ENCODE results near the gene MXRA8. TPM values are rescaled to one million over a fixed set of nuclear protein-coding genes. Genes with fewer than 3 reads are reported as not detected.
"Not testable (repeated sequence)": the region's sequence is repeated elsewhere in the genome, so short reads cannot be mapped to it uniquely, and the experiment has no call there.

The MXRA8 gene
- total RNA-seq, 1 donor: 735 TPM

- peaks cover 18% of the 10 kb centered on the region for H3K4me1 ChIP-seq (ENCODE audit: insufficient read depth, low read length)
- H3K27ac ChIP-seq (ENCODE audit: low read depth, low read length): peak overlapping the region; percentile 76
- TF ChIP-seq CTCF (IDR thresholded peaks at IDR 0.05; ENCODE audit: extremely low read depth, low read depth, low read length): no peak
- peaks cover 70% of the 10 kb centered on the region for H3K79me2 ChIP-seq (ENCODE audit: insufficient read depth, low read length)
- H3K4me2 ChIP-seq (ENCODE audit: insufficient read depth, low read length): peak overlapping the region; percentile 92
- peak; percentile 86 for DNase-seq (ENCODE audit: insufficient read length, low spot score, missing footprints)
- H3K36me3 ChIP-seq (ENCODE audit: insufficient read depth, low read length): peaks cover 37% of the 10 kb centered on the region
- H2AFZ ChIP-seq (ENCODE audit: low read length): peak overlapping the region; percentile 88
- peaks cover 27% of the 10 kb centered on the region for H4K20me1 ChIP-seq (ENCODE audit: insufficient read depth, low read length)
- peak overlapping the region; percentile 98 for H3K4me3 ChIP-seq (ENCODE audit: insufficient read depth, low read length)
- H3K27me3 ChIP-seq (ENCODE audit: insufficient read depth, low read length): no peaks in the 10 kb centered on the region
- no peaks in the 10 kb centered on the region for H3K9me3 ChIP-seq (ENCODE audit: low read depth, low read length)
These were observed 47.9 kb upstream of the MXRA8 start for GRCh38 chr1:1406101-1406820.

- H3K79me2 ChIP-seq (ENCODE audit: insufficient read depth, low read length): peaks cover 84% of the 10 kb centered on the region
- no peak overlapping the region for H3K4me3 ChIP-seq (ENCODE audit: insufficient read depth, low read length)
- no peak for TF ChIP-seq CTCF (IDR thresholded peaks at IDR 0.05; ENCODE audit: extremely low read depth, low read depth, low read length)
- no peaks in the 10 kb centered on the region for H3K9me3 ChIP-seq (ENCODE audit: low read depth, low read length)
- no peaks in the 10 kb centered on the region for H3K27me3 ChIP-seq (ENCODE audit: insufficient read depth, low read length)
- H2AFZ ChIP-seq (ENCODE audit: low read length): no peak overlapping the region
- H3K27ac ChIP-seq (ENCODE audit: low read depth, low read length): no peak overlapping the region
- H3K4me1 ChIP-seq (ENCODE audit: insufficient read depth, low read length): peaks cover 31% of the 10 kb centered on the region
- H3K4me2 ChIP-seq (ENCODE audit: insufficient read depth, low read length): no peak overlapping the region
- peak; percentile 49 for DNase-seq (ENCODE audit: insufficient read length, low spot score, missing footprints)
- peaks cover 36% of the 10 kb centered on the region for H4K20me1 ChIP-seq (ENCODE audit: insufficient read depth, low read length)
- H3K36me3 ChIP-seq (ENCODE audit: insufficient read depth, low read length): peaks cover 46% of the 10 kb centered on the region
These were observed 45.3 kb upstream of the MXRA8 start for GRCh38 chr1:1403653-1404052.

GRCh38 chr1:1402901-1403392, 44.6 kb upstream of the MXRA8 start:
- Histone ChIP-seq H3K79me2 (ENCODE audit: insufficient read depth, low read length) (peaks cover 84% of the 10 kb centered on the region), H4K20me1 (ENCODE audit: insufficient read depth, low read length) (peaks cover 36% of the 10 kb centered on the region), H3K36me3 (ENCODE audit: insufficient read depth, low read length) (peaks cover 48% of the 10 kb centered on the region), H3K4me1 (ENCODE audit: insufficient read depth, low read length) (peaks cover 26% of the 10 kb centered on the region)
- DNase-seq (ENCODE audit: insufficient read length, low spot score, missing footprints); H3K27me3 ChIP-seq (ENCODE audit: insufficient read depth, low read length); H3K4me2 ChIP-seq (ENCODE audit: insufficient read depth, low read length); H3K4me3 ChIP-seq (ENCODE audit: insufficient read depth, low read length); H3K9me3 ChIP-seq (ENCODE audit: low read depth, low read length); H3K27ac ChIP-seq (ENCODE audit: low read depth, low read length); H2AFZ ChIP-seq (ENCODE audit: low read length): not testable (repeated sequence)

- H3K79me2 ChIP-seq (ENCODE audit: insufficient read depth, low read length): peaks cover 84% of the 10 kb centered on the region
- H3K4me3 ChIP-seq (ENCODE audit: insufficient read depth, low read length): no peak overlapping the region
- peak overlapping the region; percentile 54 for H3K27ac ChIP-seq (ENCODE audit: low read depth, low read length)
- peak; percentile 97 for DNase-seq (ENCODE audit: insufficient read length, low spot score, missing footprints)
- peak; percentile 89 for TF ChIP-seq CTCF (IDR thresholded peaks at IDR 0.05; ENCODE audit: extremely low read depth, low read depth, low read length)
- H3K9me3 ChIP-seq (ENCODE audit: low read depth, low read length): no peaks in the 10 kb centered on the region
- H4K20me1 ChIP-seq (ENCODE audit: insufficient read depth, low read length): peaks cover 29% of the 10 kb centered on the region
- H3K4me2 ChIP-seq (ENCODE audit: insufficient read depth, low read length): no peak overlapping the region
- peaks cover 30% of the 10 kb centered on the region for H3K4me1 ChIP-seq (ENCODE audit: insufficient read depth, low read length)
- peaks cover 55% of the 10 kb centered on the region for H3K36me3 ChIP-seq (ENCODE audit: insufficient read depth, low read length)
- no peak overlapping the region for H2AFZ ChIP-seq (ENCODE audit: low read length)
- H3K27me3 ChIP-seq (ENCODE audit: insufficient read depth, low read length): no peaks in the 10 kb centered on the region
These were observed 43.9 kb upstream of the MXRA8 start for GRCh38 chr1:1402072-1402900.

Data from osteoblast (primary cell).